ELR (cell line): ENCODE data around the gene GDPD2.

Source experiments
- DNase-seq: peaks from one replicate; pipeline ENCODE4 v3.0.0-alpha.2; 2015; ENCODE audit warnings: low read depth

Gene GDPD2

DNA sequence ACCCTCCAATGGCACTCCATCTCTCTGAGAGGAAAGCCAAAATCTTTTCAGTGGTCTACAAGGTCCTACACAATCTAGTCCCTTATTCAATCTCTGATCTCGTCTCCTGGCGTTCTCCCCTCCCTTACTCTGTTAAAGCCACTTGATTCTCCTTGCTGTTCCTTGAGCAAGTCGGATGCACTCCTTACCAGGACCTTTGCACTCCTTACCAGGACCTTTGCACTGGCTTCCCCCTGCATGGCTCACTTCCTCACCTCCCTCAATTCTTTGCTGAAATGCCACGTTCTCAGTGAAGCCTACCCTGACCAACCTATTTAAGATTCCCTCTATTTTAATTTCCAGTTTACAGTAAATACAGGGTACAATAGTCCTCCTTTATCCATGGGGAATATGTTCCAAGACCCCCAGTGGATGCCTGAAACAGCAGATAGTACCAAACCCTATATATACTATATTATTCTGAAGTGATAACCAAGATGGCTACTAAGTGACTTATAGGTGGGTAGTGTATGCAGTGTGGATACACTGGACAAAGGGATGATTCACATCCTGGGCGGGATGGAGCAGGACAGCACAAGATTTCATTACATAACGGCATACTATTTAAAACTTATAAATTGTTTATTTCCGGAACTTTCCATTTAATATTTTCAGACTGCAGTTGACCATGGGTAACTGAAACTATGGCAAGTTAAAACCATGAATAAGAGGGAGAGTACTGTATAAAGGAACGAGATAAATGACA, 15.0 kb downstream of the GDPD2 start:
- DNase-seq = peak; percentile 43

DNA sequence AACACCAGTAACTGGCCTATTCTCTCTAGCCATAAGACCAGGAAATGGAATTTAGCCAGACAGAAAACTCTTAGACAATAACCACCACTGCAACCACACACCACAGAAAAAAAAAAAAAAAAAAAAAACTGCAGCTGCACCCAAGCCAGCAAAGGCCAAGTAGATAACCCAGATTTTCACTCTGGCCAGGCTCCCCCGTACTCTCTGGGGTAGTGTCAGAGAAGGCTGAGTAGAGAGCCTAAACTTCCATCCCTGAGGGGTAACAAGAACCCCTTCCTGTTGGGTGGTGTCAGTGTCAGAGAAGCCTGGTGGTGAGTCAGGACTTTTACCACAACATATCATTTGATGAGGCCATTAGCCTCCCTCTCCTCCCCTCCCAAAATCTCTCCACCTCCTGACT, 15.9 kb downstream of the GDPD2 start:
- peak; percentile 42 for DNase-seq

DNA sequence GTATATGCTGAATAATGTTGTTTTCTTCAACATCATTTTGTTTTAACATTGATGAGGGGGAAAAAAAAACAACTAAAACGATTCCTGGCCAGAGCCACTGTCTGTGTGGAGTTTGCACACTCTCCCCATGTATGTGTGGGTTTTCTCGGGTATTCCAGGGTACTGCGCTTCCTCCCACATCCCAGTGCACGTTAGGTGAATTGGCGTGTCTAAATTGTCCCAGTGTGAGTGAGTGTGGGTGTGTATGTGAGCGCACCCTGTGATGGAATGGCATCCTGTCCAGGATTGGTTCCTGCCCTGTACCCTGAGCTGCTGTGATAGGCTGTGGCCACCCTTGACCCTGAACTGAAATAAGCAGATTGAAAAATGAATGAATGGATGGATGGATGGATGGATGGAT, 19.1 kb downstream of the GDPD2 start:
- no peak for DNase-seq

DNA sequence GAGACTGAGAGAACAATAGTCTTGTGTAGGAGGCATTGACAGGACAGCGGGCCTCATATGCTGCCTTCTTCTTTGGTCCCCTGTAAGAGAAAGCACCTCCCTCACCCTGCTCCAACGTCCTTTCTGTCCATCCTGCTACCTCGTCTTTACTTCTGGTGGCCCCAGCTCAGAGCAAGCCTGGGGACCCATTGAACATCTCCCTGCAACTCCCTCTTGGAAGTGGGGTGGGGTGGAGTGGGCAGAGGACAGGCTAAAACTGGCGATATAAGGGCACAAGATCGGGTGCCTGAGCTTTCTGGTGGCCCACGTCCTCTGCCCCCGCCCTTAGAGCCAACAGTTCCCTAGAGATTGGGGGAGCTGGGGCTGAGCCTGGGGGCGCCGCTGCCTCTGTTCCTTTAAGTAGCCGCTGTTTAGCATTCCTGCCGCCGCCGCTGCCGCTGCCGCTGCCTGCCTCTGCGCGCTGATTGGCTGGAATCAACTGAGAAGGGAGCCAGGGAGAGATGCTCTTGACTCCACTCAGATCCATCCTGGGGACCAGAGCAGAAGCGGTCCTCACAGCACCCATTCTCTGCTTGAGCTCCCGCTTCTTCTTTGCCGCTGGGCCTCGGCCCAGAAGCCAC, 21.3 kb downstream of the GDPD2 start, which contains the start of gene DLG3:
TSS of gene DLG3 (plus strand) at position 510 of the 620 bp plus-strand sequence. CDS start 367 bp downstream, outside the sequence.
- DNase-seq = peak; percentile 63

DNA sequence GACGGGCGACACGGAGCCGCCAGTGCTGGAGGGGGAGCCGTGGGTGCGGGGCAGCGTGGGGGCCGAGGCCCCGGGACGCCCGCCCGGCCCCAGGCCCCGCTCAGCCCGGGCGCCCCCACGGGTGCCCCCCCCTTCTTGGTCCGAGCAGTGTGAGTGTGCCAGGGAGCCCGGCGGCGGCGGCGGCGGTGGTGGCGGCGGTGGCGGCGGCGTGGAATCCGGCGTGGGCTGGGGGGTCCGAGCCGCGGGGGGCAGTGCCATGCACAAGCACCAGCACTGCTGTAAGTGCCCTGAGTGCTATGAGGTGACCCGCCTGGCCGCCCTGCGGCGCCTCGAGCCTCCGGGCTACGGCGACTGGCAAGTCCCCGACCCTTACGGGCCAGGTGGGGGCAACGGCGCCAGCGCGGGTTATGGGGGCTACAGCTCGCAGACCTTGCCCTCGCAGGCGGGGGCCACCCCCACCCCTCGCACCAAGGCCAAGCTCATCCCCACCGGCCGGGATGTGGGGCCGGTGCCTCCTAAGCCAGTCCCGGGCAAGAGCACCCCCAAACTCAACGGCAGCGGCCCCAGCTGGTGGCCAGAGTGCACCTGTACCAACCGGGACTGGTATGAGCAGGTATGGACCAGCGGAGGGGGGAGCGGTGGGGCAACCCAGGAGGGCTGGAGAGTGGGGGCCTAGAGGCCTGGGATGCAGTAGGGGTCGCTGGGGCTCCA, 22.0 kb downstream of the GDPD2 start:
- no peak for DNase-seq

DNA sequence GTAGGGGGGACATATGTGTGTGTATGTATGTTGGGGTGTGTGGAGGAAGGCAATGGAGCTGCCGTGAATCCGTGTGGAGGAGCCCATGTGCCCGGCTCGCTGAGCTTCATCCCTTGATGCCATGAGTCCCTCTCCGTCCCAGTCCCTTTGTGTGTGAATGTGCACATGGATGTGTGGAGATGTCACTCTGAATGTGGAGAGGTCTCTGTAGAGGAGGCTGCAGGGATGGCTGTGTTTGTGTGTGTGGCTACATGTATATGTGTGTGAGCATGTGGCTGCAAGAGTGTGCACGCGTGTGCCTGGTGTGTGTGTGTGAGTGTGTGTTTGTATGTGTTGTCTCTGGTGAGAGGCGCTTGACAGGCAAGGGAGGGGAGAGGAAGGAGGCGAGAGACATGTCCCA, 22.8 kb downstream of the GDPD2 start:
- DNase-seq = no peak

DNA sequence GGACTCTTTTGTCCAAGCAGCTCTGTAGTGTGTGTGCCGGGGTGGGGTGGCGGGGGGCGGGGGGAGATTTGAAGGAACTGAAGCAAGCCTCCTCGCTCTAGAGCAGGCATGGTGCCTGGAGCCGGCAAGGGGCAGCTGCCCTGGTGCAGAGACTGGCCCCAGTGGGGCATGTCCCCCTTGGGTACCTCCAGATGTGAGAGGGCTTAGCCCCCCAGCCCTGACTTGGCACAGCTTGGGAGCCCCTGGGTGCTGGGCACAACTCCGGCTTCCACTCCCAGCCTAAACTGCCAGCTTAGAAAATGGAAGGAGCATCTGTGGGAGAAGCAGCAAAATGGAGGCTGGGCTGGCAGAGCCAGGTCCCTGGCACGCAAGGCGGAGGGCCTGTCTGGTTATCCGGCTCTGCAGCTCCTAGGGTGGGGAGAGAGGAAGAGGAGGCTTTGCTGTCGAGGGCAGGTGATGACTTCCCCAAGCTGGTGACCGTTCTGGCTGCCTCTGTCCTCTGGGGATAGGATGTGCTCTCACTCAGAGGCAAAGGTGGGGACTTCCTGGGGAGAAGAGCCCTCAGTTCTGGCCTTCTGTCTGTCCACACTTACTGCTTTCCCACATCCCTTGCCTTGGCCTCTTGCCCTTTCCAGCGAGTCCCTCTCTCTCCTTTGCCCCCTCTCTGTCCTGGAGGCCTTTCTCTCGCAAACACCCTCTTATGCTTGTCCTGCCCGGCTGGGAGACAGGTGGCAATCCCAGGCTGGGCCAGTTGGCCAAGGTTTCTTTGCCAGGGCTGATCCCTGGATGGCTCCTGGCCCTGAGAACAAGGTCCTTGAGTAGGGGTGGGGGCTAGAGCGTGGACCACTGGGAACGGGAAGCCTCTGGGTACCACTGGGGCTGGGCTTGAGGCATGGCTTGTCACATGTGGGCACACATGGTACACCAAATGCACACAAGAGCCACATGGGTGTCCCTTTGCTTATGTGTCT, 23.6 kb downstream of the GDPD2 start:
- DNase-seq = no peak

DNA sequence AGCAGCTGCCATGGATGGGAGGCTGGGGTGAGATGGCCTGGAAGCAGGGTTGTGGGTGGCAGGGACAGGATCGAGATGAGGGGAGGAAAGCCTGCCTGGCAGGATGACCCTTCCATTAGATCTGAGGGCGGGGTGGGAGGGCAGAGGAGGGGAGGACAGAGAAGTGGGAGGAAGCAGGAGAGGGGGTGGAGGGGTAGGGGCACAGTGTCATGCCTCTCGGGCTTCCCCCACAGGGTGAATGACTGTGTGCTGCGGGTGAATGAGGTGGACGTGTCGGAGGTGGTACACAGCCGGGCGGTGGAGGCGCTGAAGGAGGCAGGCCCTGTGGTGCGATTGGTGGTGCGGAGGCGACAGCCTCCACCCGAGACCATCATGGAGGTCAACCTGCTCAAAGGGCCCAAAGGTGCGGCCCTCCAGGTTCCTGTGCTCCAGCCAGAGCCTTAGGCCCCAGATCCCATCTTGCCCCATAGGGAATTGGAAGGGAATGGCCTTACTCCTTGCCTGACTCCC, 26.4 kb downstream of the GDPD2 start:
- DNase-seq = no peak

DNA sequence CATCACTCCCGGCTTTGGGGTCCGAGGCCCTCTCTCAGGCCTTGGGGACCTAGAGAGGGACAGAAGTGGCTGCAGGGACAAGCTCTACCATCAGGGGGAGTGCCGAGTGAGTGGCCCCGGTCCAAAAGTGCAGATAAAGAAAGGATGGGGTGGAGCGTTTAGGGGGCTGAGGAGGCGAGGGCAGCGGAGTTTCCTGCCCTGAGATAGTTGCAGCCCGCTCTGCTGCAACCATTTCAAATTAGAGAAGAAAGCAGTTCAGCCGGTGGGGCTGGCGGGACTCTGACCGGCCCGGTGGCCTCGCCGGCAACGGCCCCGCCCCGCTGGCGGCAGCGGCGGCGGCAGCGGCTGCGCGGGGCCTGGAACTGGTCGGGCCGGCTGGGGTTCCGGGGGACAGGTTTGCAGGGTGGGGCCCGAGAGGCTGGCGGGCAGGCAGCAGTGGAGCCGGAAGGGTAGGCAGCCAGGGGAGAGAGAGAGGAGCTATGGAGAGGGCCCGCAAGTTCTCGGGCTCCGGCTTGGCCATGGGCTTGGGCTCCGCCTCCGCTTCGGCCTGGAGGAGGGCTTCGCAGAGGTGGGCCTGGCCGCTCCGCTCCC, 29.1 kb downstream of the GDPD2 start:
- DNase-seq = peak; percentile 55

DNA sequence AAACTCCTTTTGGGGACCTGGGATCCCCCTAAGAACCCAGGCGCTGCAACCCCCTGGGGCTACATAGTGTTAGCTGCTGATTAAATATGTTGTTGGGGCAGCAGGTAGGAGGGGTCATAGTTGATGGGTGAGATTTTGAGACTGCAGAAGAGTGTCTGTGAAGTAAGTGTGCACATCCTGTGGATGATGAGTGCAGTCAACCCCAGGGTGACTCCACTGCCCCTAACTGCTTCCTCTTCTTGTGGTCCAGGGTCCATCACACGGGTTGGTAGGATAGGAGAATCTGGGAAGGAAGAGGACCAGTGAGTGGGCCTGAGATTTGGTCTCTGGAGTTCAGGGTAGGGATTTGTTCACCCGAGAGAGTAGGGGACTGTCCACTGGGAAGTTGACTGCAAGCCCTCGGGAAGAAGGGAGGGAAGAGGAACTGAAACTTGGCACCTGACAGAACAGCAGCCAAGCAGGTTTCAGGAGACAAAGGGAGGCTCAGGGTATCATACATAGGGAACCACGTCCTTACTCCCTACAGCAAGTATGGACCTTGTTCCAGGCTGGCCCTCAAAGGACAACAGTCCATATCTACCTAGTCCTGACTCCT, 30.0 kb downstream of the GDPD2 start:
- DNase-seq = no peak

DNA sequence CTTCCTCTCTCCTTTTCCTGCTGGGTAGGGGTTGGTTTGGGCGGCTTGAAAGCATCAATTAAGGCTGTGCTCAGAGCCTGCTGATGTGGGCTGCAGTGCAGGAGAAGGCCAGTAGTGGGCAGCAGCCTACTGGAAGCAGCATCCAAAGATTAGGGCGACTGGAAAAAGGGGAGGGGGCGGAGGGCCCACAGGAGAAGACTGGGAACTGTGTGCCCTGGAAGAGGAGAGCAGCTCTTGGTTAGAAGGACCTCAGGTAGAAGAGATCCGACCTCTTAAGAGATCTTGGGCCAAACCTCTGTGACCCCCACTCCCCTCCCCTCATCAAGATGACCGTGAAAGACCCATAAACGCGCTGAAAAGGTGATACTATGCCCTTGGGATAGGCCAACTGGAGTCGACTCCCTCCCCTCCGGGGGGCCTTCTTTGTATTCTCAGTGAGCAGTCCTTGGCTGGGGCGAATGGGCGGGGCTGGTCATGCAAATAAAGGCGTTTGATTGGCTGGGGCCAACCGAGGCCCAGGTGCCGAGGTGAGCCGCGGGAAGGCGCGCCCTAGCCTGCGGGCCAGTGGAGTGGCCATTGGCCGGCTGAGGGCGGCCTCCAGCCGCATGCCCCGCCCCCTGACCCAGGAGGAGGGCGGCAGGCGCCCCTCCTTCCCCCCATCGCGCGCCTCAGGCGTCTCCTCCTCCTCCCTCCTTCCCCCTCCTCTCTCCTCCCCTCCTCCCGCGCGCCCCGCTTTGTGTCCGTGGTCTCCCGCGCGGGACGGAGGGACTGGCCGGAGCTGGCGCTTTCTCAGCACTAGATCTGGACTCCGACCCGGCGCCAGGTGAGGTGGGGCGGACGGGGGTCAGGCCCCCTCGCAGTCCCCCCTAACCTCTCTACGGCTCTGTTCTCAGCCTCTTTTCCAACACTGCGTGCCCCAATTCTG, 31.6 kb downstream of the GDPD2 start:
- peak; percentile 52 for DNase-seq

DNA sequence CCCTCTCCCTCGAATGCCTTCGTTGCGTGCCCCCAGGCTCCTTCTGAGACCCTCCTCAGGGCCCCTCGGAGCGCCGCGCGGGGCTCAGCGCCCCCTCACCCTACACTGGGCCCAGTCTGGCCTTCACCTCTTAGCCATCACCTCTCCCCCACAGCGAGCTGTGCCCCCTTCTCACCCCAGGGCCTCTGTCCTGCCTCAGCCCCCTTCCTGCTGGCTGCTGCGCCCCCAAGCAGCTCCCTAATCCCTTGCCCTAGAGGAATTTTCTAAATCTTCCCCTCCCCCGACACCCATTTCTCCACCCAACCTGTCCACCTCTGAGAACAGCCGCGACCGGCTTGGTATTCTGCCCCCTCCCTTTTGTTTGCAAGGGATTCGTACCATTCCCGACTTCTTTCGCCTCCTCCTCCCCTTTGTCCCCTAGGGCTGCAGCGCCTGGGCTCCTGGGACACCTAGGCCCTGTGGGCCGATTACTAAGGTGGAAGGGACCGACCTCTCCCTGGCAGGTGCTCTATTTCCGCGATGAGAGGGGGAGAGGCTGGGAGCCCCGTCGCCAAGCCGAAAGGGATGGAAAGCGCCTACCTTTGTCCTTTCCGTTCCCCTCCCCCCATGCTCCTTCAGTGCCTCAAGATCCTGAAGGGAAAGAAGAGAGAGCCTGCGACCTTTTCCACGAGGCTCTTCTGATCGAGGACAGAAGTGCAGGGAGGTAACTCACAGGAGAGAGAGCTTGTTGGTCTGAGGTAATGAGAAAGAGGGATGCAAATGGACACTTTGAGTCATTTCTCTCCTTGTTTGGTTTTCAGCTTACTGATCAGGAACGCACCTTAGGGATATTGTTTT, 32.5 kb downstream of the GDPD2 start:
- no peak for DNase-seq

DNA sequence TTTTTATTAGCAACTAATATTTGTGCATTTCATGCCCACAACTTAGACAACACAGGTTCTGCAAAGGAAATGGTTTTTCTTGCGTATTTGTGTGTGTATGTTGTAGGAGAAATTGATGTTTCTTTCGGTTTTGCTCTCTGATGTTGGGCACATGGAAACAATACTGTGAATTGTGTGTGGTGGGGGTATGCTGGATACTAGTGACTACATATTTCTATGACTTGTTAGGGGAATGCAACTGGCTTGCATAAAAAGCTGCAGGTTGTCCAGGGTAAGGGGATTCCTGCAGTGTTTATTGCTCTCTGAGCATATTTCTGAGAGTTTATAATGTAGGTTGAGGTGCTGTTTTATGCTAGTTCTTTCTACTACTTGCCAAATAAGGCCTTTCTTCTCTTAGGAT, 33.1 kb downstream of the GDPD2 start:
- no peak for DNase-seq

DNA sequence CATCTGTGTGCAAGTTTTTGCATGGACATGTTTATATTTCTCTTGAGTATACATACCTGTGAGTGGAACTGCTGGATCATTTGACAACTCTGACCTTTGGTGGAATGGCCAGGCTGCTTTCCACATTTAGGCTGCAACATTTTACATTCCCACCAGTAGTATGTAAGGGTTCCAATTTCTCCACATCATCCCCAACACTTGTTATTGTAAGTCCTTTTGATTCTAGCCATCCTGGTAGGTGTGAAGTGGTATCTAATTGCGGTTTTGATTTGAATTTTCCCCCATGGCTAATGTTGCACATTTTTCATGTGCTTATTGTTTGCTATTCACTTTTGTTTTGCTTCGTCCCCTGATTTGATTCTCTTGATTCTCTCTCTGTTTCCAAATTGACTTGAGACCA, 37.9 kb downstream of the GDPD2 start:
- DNase-seq = no peak

DNA sequence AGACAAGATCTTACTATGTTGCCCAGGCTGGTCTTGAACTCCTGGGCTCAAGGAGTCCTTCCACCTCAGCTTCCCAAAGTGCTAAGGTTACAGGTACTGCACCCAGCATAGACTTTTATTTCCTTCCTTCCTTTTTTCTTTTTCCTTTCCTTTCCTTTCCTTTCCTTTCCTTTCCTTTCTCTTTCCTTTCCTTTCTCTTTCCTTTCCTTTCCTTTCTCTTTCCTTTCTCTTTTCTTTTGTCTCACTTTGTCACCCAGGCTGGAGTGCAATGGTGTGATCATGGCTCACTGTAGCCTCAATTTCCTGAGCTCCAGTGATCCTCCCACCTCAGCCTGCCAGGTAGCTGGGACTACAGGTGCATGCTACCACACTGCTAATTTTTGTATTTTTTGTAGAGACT, 40.9 kb downstream of the GDPD2 start:
- DNase-seq = no peak

DNA sequence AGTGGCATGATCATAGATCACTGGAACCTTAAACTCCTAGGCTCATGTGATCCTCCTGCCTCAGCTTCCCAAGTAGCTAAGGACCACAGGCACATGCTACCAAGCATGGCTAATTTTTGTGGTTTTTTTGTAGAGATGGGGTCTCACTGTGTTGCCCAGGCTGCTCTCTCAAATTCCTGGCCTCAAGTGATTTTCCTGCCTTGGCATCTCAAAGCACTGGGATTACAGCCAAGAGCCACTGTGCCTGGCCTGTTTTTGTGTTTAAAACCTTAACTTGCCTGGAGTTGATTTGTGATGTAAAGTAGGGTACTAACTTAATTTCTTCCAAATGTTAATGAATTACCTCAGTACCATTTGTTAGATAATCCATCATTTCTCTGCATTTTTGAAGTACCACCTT, 43.9 kb downstream of the GDPD2 start:
- DNase-seq = no peak

DNA sequence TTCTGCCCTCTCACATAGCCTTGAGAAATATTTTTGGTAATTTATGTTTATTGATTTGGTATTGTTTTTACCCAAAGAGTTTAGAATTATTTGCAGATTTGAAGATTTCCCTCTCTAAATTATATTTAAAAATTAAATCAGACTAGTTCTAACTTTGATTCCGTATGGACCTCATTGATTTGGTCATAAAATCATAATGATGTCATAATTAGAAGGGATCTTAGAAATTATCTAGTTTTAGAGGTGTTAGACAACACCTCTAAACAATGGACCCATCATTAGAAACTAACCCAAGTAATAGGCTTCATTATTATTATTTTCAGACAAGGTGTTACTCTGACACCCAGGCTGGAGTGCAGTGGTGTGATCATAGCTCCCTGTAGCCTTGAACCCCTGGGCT, 45.6 kb downstream of the GDPD2 start:
- DNase-seq = no peak

DNA sequence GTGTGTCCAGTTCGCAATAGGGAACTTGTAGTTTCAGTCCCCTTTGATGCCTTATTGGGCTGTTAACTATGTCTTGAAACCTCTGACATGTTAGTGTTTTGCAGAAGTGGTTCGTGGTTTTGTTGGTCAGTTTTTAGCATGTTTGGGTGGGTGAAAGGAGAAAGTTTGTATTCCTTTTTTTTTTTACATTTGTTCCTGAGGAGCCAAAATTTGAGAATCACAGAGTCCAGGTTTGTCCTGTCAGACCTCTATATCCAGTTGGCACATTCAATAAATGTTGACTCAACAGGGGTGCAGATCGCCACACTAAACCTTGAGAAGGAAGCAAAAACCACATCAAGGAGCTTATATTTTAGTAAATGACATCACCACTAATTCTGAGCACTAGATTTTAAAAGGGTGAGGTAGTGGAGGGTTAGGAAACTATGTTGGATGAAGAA, 47.8 kb downstream of the GDPD2 start:
- no peak for DNase-seq
